Thyroid gland (tissue), 4 donors: ENCODE data around the gene ARL8A. TPM values are rescaled to one million over a fixed set of nuclear protein-coding genes. Genes with fewer than 3 reads are reported as not detected.
A peak's percentile ranks its signal among the peaks of the same experiment; 100 is the strongest.
"Not testable (repeated sequence)": the region's sequence is repeated elsewhere in the genome, so short reads cannot be mapped to it uniquely, and the experiment has no call there.

Experiments
- DNase-seq, 2 donors: peaks; one replicate each; pipeline ENCODE4 v3.0.0-alpha.2; 2019
- H3K27ac ChIP-seq, 3 donors: fragments of 200-600 bp; sonication (generic); 1 replicate in 2 of 3; 2 replicates in 1 of 3; pipeline ENCODE4 v1.5.1; 2016 to 2019; ENCODE audit warnings: mild to moderate bottlenecking in 1 of 3, moderate library complexity in 1 of 3
- H3K27me3 ChIP-seq: fragments of 200-600 bp; sonication (generic); one replicate; pipeline ENCODE4 v1.5.1; 2019
- H3K36me3 ChIP-seq, 2 donors: fragments of 200-600 bp; sonication (generic); one replicate each; pipeline ENCODE4 v1.5.1; 2016 to 2019
- H3K4me1 ChIP-seq, 2 donors: fragments of 200-600 bp; sonication (generic); one replicate each; pipeline ENCODE4 v1.5.1; 2017 to 2019
- H3K4me3 ChIP-seq, 3 donors: fragments of 200-600 bp; sonication (generic); replicated peaks in 1 of 3; 1 replicate in 2 of 3; 2 replicates in 1 of 3; pipeline ENCODE4 v1.5.1; 2016; ENCODE audit warnings: mild to moderate bottlenecking in 1 of 3
- H3K9me3 ChIP-seq: fragments of 200-600 bp; sonication (generic); one replicate; pipeline ENCODE4 v1.5.1; 2017
- CTCF ChIP-seq, 6 experiments: fragments of 200-600 bp in 3 of 6; fragments of 450-650 bp in 3 of 6; sonication (generic) in 3 of 6; IDR thresholded peaks; one replicate each; pipeline ENCODE4 v1.5.1; 2016 to 2019; ENCODE audit warnings: antibody characterized with exemption in 6 of 6, mild to moderate bottlenecking in 2 of 6, inconsistent platforms in 1 of 6, moderate library complexity in 1 of 6
- POLR2A ChIP-seq, 2 donors: fragments of 450-650 bp; IDR thresholded peaks; one replicate each; pipeline ENCODE4 v1.6.1; 2017; ENCODE audit warnings: antibody characterized with exemption in 2 of 2, mild to moderate bottlenecking in 2 of 2, moderate library complexity in 1 of 2
- WGBS, 2 donors: methylation state at CpG; one replicate each; pipeline ENCODE4 v1.1.5; 2017; 5-methylcytosine and 5-hydroxymethylcytosine counted together
- intact Hi-C: fragments of 100-400 bp; cut with DNase I; formaldehyde crosslinking; loops from one replicate; pipeline ENCODE4 v1.15.1; 2023
- total RNA-seq, 4 donors: library from RNA; depleted of rRNA; stranded (reverse); fragments of >200 nt; gene quantifications; one replicate each; pipeline ENCODE4 v1.2.3, GENCODE V29; 2016

ARL8A gene
- total RNA-seq, 4 donors from 2014 or later, result 31.2 to 38.6 (median 35.0) TPM

GRCh38 chr1:202143011-202143767, 1.3 kb downstream of the ARL8A start:
- Histone ChIP-seq H3K4me1 (peaks cover 10 to 20% of the 10 kb centered on the region in 2 donors), H3K9me3 (no peaks in the 10 kb centered on the region), H3K36me3 (no peaks in the 10 kb centered on the region), H3K27me3 (no peaks in the 10 kb centered on the region), H3K27ac (peak overlapping the region; percentile 82 to 93 (median 85)), H3K4me3 (peak overlapping the region; percentile 81 to 94 (median 92))
- DNase-seq, result peak; percentile 35 to 39
- no peak for TF ChIP-seq CTCF (IDR thresholded peaks at IDR 0.05)
- WGBS, 2 donors, result 1 to 18% methylated on average over 9 to 17 of the region's 17 CpGs
- intact Hi-C loops, result no loop called here

GRCh38 chr1:202141468-202141867, 3.1 kb downstream of the ARL8A start:
- intact Hi-C loops, H3K4me3 ChIP-seq, DNase-seq, H3K9me3 ChIP-seq, H3K27me3 ChIP-seq, H3K27ac ChIP-seq, H3K36me3 ChIP-seq: not testable (repeated sequence)
- 90 to 92% methylated on average over 3 of the region's 3 CpGs for WGBS, 2 donors
- peaks cover 16 to 24% of the 10 kb centered on the region in 2 donors for H3K4me1 ChIP-seq

GRCh38 chr1:202140833-202141232, 3.7 kb downstream of the ARL8A start:
- Histone ChIP-seq H3K27ac (no peak overlapping the region), H3K36me3 (peaks cover 0 to 6% of the 10 kb centered on the region in 2 donors), H3K4me3 (no peak overlapping the region), H3K27me3 (no peaks in the 10 kb centered on the region), H3K4me1 (peaks cover 16 to 25% of the 10 kb centered on the region in 2 donors), H3K9me3 (no peaks in the 10 kb centered on the region)
- no peak for DNase-seq
- intact Hi-C loops, result no loop called here
- WGBS, 2 donors, result 90 to 92% methylated on average over 4 of the region's 4 CpGs
- no peak for TF ChIP-seq CTCF (IDR thresholded peaks at IDR 0.05)
- no peak for TF ChIP-seq POLR2A (IDR thresholded peaks at IDR 0.05)

- H3K9me3 ChIP-seq, result no peaks in the 10 kb centered on the region
- H3K4me3 ChIP-seq, result no peak overlapping the region
- 38 to 40% methylated on average over 14 to 15 of the region's 15 CpGs for WGBS, 2 donors
- H3K4me1 ChIP-seq, result peaks cover 47 to 60% of the 10 kb centered on the region in 2 donors
- H3K27me3 ChIP-seq, result no peaks in the 10 kb centered on the region
- peaks cover 14 to 16% of the 10 kb centered on the region in 2 donors for H3K36me3 ChIP-seq
- peak overlapping the region; percentile 81 to 97 (median 96) for H3K27ac ChIP-seq
- no peak for TF ChIP-seq POLR2A (IDR thresholded peaks at IDR 0.05)
- peak; percentile 66 to 85 (median 80) for TF ChIP-seq CTCF (IDR thresholded peaks at IDR 0.05)
- peak; percentile 54 to 70 for DNase-seq
- intact Hi-C loops, result no loop called here
Measured at GRCh38 chr1:202135221-202135721, 9.3 kb downstream of the ARL8A start.

- WGBS, 2 donors, result 66 to 68% methylated on average over 13 of the region's 13 CpGs
- Histone ChIP-seq H3K27me3 (no peaks in the 10 kb centered on the region), H3K4me3 (no peak overlapping the region), H3K27ac (peak overlapping the region; percentile 81 to 97 (median 96)), H3K9me3 (no peaks in the 10 kb centered on the region), H3K4me1 (peaks cover 47 to 66% of the 10 kb centered on the region in 2 donors), H3K36me3 (peaks cover 14 to 16% of the 10 kb centered on the region in 2 donors)
- peak; percentile 65 to 79 for DNase-seq
- intact Hi-C loops, result no loop called here
- TF ChIP-seq POLR2A (IDR thresholded peaks at IDR 0.05) (no peak), CTCF (IDR thresholded peaks at IDR 0.05) (no peak)
Measured at GRCh38 chr1:202134645-202135172, 9.8 kb downstream of the ARL8A start.
